AG20443 (cell line): ENCODE measurements around the gene ATXN10.
"Not testable (repeated sequence)": the region's sequence is repeated elsewhere in the genome, so short reads cannot be mapped to it uniquely, and the experiment has no call there.

ENCODE experiments used
- DNase-seq: peaks from one replicate; pipeline ENCODE4 v3.0.0; 2012; ENCODE audit warnings: low spot score, mixed read lengths

Gene ATXN10

DNA sequence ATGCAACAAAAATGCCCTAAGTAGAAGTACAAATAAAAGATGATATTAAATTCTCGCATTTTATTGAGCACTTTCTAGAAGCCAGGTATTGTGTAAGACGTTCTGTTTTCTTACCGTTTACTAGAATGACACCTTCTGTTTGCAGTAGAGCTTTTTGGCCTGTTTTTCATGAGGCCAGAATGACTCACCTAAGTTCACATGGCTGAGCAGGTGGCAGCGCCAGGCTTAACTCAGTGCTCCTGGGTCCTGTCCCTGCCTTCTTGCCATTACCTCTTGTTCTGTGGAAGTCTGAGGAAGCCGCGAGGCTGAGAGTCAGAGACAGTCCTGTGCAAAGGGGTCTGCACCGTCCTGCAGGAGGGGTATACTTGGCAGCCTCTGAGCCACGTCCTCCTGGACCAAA, 113.8 kb downstream of the ATXN10 start:
- no peak for DNase-seq

GRCh38 chr22:45786726-45787125, 115.1 kb downstream of the ATXN10 start:
- no peak for DNase-seq

- no peak for DNase-seq
Measured at GRCh38 chr22:45787759-45788158, 116.1 kb downstream of the ATXN10 start.

DNA sequence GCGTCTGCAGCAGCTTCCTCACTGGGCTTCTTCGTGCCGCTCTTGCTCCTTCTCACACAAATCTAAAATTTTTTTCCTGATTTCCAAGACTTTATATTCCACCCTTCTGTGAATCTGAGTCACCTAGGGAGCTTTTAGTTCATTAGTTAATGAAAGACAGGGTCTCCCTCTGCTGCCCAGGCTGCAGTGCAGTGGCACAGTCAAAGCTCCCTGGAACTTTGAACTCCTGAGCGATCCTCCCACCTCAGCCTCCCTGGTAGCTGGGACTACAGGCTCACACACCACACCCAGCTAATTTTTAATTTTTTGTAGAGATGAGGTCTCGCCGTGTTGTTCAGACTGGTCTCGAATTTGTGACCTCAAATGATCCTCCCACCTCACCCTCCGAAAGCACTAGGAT, 116.9 kb downstream of the ATXN10 start:
- DNase-seq, result no peak

DNA sequence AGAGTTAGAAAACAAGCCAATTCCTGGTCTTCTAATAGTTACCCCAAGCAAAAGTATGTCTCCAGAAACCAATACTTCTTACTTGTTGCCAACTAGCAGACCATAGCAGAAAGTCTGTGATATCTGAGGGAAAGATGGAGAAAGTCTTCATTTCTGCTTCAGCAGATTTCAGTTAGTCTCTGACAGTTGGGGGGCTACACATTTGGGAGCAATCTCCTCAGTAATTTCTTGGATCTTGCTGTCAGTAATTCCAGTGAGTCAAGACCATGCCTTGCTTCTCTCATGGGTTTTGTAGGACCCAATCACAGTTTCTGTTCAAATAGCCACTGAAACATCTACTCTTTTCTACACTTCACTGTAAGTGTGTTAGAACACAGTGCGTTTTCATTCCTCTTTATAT, 118.8 kb downstream of the ATXN10 start:
- DNase-seq, result no peak

DNA sequence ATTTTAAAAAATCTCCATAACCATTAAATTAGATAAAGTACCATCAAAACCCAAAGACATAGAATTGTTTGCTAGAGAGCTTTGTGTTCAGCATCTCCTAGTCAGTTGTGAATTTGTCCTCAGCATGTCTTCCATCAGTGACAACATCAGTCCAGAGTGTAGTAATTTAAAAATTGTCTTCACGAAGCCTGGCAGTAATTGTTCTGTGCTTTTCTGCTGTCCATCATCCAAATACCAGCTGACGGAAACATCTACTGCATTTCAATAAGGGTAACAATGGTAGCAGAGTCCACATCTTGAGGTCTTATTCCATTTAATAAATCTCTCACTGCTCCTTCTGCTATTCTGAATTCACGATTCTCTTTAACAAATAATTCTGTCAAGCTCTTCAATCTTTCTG, 121.5 kb downstream of the ATXN10 start:
- no peak for DNase-seq

- DNase-seq, result no peak
Measured at GRCh38 chr22:45793892-45794291, 122.3 kb downstream of the ATXN10 start.

- not testable (repeated sequence) for DNase-seq
Measured at GRCh38 chr22:45796009-45796408, 124.4 kb downstream of the ATXN10 start.

GRCh38 chr22:45799291-45799690, 127.7 kb downstream of the ATXN10 start:
- no peak for DNase-seq

DNA sequence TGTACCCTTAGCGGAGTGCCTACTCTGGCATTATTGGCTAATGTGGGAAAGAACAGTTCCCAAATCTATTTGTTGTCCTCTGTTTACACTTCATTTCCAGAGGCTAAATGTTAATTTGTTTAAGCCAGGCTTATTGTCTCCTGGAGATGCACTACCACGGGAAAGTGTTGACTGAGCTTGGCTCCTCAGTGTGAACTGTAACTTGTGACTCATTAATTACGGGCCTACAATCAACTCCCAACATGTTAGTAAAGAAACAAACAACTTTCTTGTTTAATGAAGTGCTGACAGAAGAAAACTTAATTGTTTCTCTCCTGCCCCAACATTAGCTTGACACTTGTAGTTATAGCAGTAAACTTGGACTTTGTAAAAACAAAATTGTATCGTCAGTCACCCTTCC, 130.4 kb downstream of the ATXN10 start:
- DNase-seq, result no peak

DNA sequence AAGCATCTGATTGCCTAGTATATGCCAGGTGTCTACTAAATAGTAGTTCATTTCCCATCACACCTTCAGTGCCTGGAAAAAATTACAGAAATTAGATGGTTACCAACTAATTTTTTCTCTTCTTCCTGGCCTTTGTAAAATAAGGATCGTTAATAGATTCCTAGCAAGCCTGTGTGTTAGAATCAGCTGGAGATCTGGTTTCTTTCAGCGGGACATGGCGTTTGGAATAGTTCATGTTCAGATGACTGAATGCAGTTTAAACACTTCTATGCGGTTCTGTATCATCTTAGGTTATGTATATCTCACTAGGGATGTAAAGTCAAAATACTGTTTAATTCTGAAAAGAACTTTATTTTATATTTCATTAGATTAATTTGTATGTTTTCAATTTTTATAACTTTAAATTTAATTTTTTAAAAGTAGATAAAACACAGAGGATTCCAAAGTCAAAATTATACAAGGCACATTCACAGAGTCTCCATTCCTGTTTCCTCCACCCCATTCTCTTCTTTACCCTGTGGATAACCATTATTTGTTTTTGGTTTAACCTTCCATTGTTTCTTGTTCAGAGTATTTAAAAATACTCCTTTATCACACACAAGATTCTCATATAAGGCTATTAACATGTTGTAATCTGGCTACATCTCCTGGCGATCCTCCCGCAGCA, 132.8 kb downstream of the ATXN10 start:
- no peak for DNase-seq

DNA sequence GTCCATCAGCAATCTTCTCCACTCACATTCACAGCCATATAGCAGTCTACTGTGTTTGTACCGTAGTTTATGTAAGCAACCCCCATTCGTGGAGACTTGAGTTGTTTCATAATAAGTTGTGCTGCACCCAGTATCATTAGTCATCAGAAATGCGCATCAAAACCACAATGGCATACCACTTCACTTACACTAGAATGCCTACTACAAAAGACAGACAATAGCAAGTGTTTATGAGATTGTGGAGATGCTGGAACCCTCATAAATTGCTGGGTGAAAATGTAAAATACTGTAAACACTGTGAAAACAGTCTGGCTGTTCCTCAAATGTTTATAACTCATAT, 133.3 kb downstream of the ATXN10 start:
- peak; percentile 83 for DNase-seq

DNA sequence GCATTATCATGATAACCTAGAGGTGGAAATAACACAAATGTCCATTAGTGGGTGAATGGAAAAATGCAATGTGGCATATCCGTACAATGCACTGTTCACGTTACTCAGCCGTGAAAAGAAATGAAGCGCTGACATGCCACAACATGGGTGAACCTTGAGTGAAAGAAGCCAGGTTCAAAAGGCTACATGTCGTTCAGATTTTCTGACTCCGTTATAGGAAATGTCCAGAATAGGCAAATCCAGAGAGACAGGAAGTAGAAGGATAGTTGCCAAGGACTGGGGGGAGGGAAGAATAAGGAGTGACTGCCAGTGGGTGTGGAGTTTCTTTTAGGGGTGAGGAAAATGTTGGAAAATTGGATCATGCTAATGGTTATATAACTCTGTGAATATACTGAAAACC, 133.8 kb downstream of the ATXN10 start:
- no peak for DNase-seq

GRCh38 chr22:45807156-45807915, 135.7 kb downstream of the ATXN10 start:
- DNase-seq, result no peak

DNA sequence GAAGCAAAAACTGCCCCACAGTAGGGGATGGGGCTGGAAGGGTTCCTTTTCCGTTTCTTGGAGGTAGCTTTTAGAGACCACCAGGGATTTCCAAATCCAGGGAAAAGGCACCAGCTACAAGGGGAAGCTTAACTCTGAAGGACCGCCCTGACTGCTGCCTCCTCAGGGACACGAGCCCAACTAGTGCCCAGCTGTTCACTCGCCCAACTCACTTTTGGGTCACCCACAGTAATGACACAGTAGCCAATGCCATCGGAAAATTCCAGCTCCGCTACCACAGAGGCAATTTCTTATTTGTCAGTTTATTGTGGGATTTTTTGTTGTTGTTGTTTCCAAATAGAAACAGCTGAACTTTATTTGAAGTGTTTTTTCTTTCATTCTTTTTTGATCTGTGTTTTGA, 141.3 kb downstream of the ATXN10 start:
- DNase-seq, result no peak

DNA sequence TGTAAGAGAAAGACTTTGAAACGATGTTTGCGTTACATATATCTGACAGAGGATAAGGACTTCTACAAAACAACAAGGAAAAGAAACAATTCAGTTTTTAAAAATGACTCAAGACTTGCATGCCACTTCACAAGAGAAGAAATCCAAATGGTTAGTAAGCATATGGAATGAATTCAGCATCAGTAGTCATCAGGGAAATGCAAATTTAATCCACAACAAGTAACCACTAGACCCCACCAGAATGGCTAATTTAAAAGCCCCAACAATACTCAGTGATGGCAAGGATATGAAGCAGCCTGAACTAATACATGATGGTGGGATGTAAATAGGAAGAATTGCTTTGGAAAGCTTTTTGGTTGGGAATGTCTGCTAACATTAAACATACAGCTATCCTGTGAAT, 142.6 kb downstream of the ATXN10 start:
- no peak for DNase-seq

GRCh38 chr22:45816776-45817175, 145.1 kb downstream of the ATXN10 start:
- no peak for DNase-seq

- no peak for DNase-seq
Measured at GRCh38 chr22:45817745-45818423, 146.2 kb downstream of the ATXN10 start.

DNA sequence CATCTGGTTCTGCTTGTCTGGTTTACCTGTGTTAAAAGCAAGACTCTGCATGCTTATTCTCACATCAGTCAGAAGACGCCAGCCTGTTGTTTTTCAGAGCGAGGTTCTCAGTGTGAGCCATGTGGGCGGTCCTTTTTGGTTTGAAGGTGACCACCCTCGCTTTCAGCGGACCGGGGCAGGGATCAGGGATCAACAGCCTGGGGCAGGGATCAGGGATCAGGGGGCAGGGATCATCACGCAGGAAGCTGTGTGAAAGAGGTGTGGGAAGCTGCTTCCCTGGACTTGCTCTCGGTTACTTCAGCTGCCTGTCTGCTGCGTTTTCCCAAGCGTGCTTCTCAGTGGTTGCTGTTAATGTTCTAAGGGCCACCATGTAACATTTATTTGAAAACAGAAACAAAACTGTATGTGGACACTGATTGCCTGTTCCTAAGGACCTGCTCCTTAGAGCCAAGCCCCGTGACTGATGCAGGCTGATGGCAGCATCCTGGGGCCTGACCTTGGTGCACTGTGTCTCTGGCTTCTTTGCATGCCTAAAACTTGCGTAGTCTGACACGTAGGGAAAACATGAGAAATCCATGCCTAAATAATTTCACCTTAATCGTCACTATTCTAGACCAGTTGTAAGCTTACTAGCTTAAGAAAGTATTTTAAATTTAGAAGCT, 146.9 kb downstream of the ATXN10 start:
- no peak for DNase-seq

GRCh38 chr22:45819305-45819704, 147.7 kb downstream of the ATXN10 start:
- DNase-seq, result no peak

- DNase-seq, result no peak
Measured at GRCh38 chr22:45823336-45823735, 151.7 kb downstream of the ATXN10 start.

- no peak for DNase-seq
Measured at GRCh38 chr22:45826520-45826919, 154.9 kb downstream of the ATXN10 start.

DNA sequence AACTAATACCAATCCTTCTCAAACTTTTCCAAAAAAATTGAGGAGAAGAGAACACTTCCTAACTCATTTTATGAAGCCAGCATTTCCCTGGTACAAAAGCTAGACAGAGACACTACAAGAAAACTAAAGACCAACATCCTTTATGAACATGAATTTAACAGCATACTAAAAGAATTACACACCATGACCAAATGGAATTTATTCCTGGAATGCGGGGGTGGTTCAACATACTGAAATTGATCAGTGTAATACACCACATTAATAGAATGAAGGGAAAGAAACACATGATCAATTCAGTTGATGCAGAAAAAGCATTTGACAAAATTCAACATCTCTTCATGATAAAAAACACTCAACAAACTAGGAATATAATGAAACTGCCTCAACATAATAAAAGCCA, 157.2 kb downstream of the ATXN10 start:
- DNase-seq, result no peak
